ENCODE results near the gene CARNS1. TPM values are rescaled to one million over a fixed set of nuclear protein-coding genes. Genes with fewer than 3 reads are reported as not detected.

Gene CARNS1, protein sequence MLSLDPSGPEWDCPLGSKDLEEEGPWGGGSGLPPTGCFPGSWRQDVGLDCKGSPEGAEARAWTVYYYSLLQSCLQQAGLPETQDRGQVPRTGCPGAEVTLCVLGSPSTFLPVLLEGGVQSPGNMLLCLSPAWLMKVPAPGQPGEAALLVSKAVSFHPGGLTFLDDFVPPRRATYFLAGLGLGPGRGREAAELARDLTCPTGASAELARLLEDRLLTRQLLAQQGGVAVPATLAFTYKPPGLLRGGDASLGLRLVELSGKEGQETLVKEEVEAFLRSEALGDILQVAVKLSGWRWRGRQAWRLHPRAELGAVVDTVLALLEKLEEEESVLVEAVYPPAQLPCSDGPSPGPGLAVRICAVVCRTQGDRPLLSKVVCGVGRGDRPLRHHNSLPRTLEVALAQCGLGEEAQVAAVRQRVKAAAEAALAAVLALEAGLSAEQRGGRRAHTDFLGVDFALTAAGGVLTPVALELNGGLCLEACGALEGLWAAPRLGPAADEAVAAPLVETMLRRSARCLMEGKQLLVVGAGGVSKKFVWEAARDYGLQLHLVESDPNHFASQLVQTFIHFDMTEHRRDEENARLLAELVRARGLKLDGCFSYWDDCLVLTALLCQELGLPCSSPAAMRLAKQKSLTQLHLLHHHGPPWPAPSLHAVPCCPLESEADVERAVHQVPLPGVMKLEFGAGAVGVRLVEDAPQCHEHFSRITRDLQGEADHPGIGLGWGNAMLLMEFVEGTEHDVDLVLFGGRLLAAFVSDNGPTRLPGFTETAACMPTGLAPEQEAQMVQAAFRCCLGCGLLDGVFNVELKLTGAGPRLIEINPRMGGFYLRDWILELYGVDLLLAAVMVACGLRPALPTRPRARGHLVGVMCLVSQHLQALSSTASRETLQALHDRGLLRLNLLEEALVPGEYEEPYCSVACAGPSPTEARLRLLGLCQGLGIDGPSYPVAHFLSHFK
- total RNA-seq (2014; rRNA removed; shearing (Covaris generic)): 0.38 and 0.43 TPM in 2 replicates
- 0.13 and 0.38 TPM in 2 replicates for polyA plus RNA-seq (2016; fragmentation: Nextera tagmentation; extraction: Ambion mirVana)

DNA sequence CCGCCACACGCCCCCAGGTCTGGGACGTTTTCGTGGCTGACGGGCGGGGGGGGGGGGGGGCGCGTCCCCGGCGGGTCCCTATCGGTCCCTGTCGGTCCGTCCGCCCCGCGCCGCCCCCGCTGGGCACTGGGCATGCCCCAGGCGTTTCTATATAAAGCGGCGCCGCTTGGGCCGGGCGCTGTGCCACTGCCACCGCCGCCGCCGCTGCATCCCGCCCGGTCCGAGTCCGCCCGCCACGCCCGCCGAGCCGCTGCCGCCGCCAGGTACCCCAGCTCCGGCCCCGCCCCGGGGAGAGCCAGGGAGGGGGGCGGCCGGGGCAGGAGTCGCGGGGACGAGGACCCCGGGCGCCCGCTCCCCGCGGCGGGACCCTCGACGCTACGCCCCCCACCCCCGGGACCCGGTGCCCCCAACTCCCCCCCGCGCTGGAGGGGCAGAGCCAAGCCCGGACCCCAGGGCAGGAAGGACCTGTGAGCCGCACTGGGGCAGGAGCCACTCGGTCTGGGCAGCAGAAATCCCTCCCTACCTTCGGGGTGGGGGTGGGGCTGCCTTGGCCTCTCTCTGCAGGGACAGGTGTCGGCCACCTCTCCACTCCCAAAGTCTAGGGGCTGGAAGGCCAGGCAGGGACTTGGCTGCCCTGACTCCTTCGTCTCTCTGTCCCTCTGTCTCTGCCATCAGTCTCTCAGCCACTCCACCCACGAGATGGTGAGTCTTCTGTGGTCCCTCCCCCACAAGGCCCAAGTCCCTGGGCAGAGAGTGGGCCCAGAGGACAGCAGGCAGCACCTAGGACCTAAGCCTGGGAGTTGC is at the start of gene CARNS1:
TSS of gene CARNS1 (plus strand) at position 178 of the 804 bp plus-strand sequence. CDS start at position 700, 522 bp downstream.
- Histone ChIP-seq H3F3A (ENCODE audit: insufficient read depth) (no peaks in the 10 kb centered on the region), H4K20me1 (ENCODE audit: insufficient read depth) (no peaks in the 10 kb centered on the region), H3K27me3 (replicated peaks; ENCODE audit: insufficient read depth) (peaks cover 14% of the 10 kb centered on the region), H3K36me3 (ENCODE audit: low read depth) (no peaks in the 10 kb centered on the region), H3K9me3 (ENCODE audit: low read depth) (no peaks in the 10 kb centered on the region), H3K27ac (no peak within 1 kb of the TSS), H3K79me2 (ENCODE audit: insufficient read depth) (no peaks in the 10 kb centered on the region), H3K4me1 (ENCODE audit: insufficient read depth) (no peaks in the 10 kb centered on the region), H3K9me2 (ENCODE audit: insufficient read depth) (no peaks in the 10 kb centered on the region), H3K9ac (no peak within 1 kb of the TSS), H2AFZ (no peak within 1 kb of the TSS), H3K4me2 (ENCODE audit: unreplicated experiment) (no peak within 1 kb of the TSS), H3K4me3 (no peak within 1 kb of the TSS)
- TF ChIP-seq EZH2 (IDR thresholded peaks at IDR 0.05; ENCODE audit: insufficient read depth, poor library complexity, severe bottlenecking) (no peak), EZH2phosphoT487 (IDR thresholded peaks at IDR 0.05; ENCODE audit: insufficient read depth, low read depth) (no peak)
- WGBS, 2 experiments (ENCODE audit: low coverage in 1 of 2, low lambda C conversion rate in 2 of 2, missing lambda C conversion rate in 2 of 2): 5 to 6% methylated on average over 5 to 61 of the region's 67 CpGs
- peak; percentile 40 for DNase-seq
- in situ Hi-C loops (cut with MboI): no loop called here

DNA sequence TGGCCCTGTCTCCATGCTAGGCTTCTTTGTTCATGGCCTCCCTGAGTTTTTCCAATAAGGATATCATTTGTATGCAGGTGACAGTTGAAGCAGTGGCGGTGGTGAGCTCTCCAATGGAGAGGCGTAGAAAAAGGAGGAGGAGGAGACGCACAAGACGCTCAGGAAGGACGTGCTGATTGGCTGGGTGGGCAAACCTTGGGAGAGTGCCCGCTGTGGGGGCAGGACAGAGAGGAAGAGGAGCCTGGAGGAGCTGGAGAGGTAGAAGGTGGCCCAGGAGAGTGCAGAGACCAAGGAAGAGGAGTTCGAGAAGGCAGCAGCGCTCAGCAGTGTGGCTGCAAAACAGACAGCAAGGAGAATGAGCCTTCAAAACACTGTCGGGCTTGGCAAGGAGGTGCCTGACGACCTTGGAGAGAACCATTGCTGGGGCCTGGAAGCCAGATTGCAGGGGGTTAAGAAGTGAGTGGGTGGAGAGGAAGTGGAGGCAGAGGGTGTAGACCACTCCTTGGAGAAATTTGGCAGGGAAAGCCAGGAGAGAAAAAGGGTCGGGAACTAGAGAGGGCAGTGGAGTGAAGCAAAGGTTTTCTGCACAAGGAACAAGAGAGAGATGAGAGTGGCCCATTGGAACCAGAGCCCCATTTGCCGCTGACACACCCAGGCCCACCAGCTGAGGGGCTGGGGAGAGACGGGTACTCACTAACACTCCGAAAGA is 49.6 kb upstream of the CARNS1 start:
- peak overlapping the region; percentile 62 for H3K9ac ChIP-seq

DNA sequence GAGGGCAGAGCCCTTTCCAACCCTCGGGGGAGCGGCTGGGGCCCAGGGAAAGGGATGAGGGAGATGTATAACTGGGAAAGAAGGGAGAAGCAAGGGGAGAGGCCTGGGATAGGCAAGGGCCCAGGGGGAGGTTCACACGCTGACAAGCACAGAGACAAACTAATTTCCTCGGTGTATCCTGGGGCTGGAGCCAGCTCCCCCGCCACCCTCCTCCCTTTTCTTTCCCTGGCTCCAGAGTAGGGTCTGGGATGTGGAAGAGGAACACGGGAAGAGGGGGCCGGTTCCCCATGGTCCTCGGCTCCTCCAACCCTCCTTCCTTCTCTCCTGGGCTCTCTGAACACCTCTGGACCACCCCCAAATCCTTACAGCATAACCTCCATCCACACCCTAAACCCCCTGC is 48.9 kb upstream of the CARNS1 start:
- Histone ChIP-seq H3K4me3 (peak overlapping the region; percentile 36), H3K79me2 (ENCODE audit: insufficient read depth) (peaks cover 100% of the 10 kb centered on the region), H3K27me3 (replicated peaks; ENCODE audit: insufficient read depth) (no peaks in the 10 kb centered on the region), H3K9me2 (ENCODE audit: insufficient read depth) (no peaks in the 10 kb centered on the region), H4K20me1 (ENCODE audit: insufficient read depth) (peaks cover 23% of the 10 kb centered on the region), H3K4me2 (ENCODE audit: unreplicated experiment) (peak overlapping the region; percentile 69), H3K9me3 (ENCODE audit: low read depth) (no peaks in the 10 kb centered on the region), H3F3A (ENCODE audit: insufficient read depth) (peaks cover 55% of the 10 kb centered on the region), H3K27ac (peak overlapping the region; percentile 62), H3K36me3 (ENCODE audit: low read depth) (peaks cover 19% of the 10 kb centered on the region; the same call in 1 of the 2 replicates), H3K9ac (peak overlapping the region; percentile 62), H2AFZ (no peak overlapping the region), H3K4me1 (ENCODE audit: insufficient read depth) (peaks cover 55% of the 10 kb centered on the region)
- DNase-seq: peak; percentile 41
- in situ Hi-C loops (cut with MboI): no loop called here
- TF ChIP-seq EZH2 (IDR thresholded peaks at IDR 0.05; ENCODE audit: insufficient read depth, poor library complexity, severe bottlenecking) (no peak), EZH2phosphoT487 (IDR thresholded peaks at IDR 0.05; ENCODE audit: insufficient read depth, low read depth) (no peak)
- whole genome bisulfite sequencing, 2 experiments (ENCODE audit: low coverage in 1 of 2, low lambda C conversion rate in 2 of 2, missing lambda C conversion rate in 2 of 2): 38 to 53% methylated on average over 3 to 8 of the region's 8 CpGs

More for the DNA sequence above, 49.6 kb upstream of the CARNS1 start:
- Histone ChIP-seq H3K36me3 (ENCODE audit: low read depth) (peaks cover 19% of the 10 kb centered on the region; the same call in 1 of the 2 replicates), H3K27ac (peak overlapping the region; percentile 62), H3K4me1 (ENCODE audit: insufficient read depth) (peaks cover 50% of the 10 kb centered on the region), H3K9me2 (ENCODE audit: insufficient read depth) (no peaks in the 10 kb centered on the region), H4K20me1 (ENCODE audit: insufficient read depth) (peaks cover 23% of the 10 kb centered on the region), H3K79me2 (ENCODE audit: insufficient read depth) (peaks cover 99% of the 10 kb centered on the region), H3F3A (ENCODE audit: insufficient read depth) (peaks cover 62% of the 10 kb centered on the region), H3K4me3 (0 out of 2 replicates have a peak overlapping the region, but pooled peaks have one; percentile 36), H3K4me2 (ENCODE audit: unreplicated experiment) (peak overlapping the region; percentile 69), H3K9me3 (ENCODE audit: low read depth) (no peaks in the 10 kb centered on the region), H2AFZ (no peak overlapping the region), H3K27me3 (replicated peaks; ENCODE audit: insufficient read depth) (no peaks in the 10 kb centered on the region)
- in situ Hi-C loops (cut with MboI): no loop called here
- no peak for DNase-seq
- 72 to 82% methylated on average over 14 of the region's 14 CpGs for WGBS, 2 experiments (ENCODE audit: low coverage in 1 of 2, low lambda C conversion rate in 2 of 2, missing lambda C conversion rate in 2 of 2)
- no peak for TF ChIP-seq EZH2 (IDR thresholded peaks at IDR 0.05; ENCODE audit: insufficient read depth, poor library complexity, severe bottlenecking)
- no peak for TF ChIP-seq EZH2phosphoT487 (IDR thresholded peaks at IDR 0.05; ENCODE audit: insufficient read depth, low read depth)
